ENCODE results near the gene ASTN2.

GRCh38 chr9:116405321-116405720 lies 1009.5 kb downstream of the ASTN2 start:
- TF ChIP-seq POLR2AphosphoS5 (IDR thresholded peaks at IDR 0.05) (no peak), CTCF (IDR thresholded peaks at IDR 0.05 in 8 of 11, conservative IDR thresholded peaks at IDR 0.05 in 3 of 11) (no peak)

Data from spleen (tissue), 7 donors.